Pancreas (tissue), 10 donors: ENCODE data around the gene TMEM9. TPM values are rescaled to one million over a fixed set of nuclear protein-coding genes. Genes with fewer than 3 reads are reported as not detected.
A peak's percentile ranks its signal among the peaks of the same experiment; 100 is the strongest.

Source experiments
- ATAC-seq, 4 donors: fragments of 200-7000 bp; cut with Tn5 transposase; one replicate each; pipeline versions ENCODE4 v1.8.0 to v1.9.1; 2020; ENCODE audit warnings: mild to moderate bottlenecking in 4 of 4, moderate library complexity in 4 of 4
- DNase-seq, 6 donors: peaks; one replicate each; pipeline ENCODE4 v3.0.0-alpha.2; 2020
- FAIRE-seq: peaks from 2 replicates; lab custom pipeline; 2012; peaks lifted over from hg19 to GRCh38; lab: Jason Lieb, UNC
- H3K27ac ChIP-seq, 4 donors: fragments of 200-600 bp; sonication (generic); 1 replicate in 3 of 4; 2 replicates in 1 of 4; pipeline versions ENCODE4 v1.5.0 to v1.8.0; 2020
- H3K27me3 ChIP-seq, 4 donors: fragments of 200-600 bp; one replicate each; pipeline ENCODE4 v1.8.0; 2021
- H3K36me3 ChIP-seq, 3 donors: fragments of 200-600 bp; sonication (generic) in 1 of 3; one replicate each; pipeline versions ENCODE4 v1.5.0 to v1.8.0; 2020 to 2021
- H3K4me1 ChIP-seq, 3 donors: fragments of 200-600 bp; one replicate each; pipeline ENCODE4 v1.8.0; 2021
- H3K4me3 ChIP-seq, 4 donors: fragments of 200-600 bp; sonication (generic) in 2 of 4; one replicate each; pipeline versions ENCODE4 v1.5.0 to v1.8.0; 2020 to 2021
- H3K9me3 ChIP-seq, 4 donors: fragments of 200-600 bp; one replicate each; pipeline ENCODE4 v1.8.0; 2021
- WGBS, 2 donors: extraction: QIAGEN DNeasy Blood & Tissue Kit; methylation state at CpG; one replicate each; pipeline ENCODE4 v1.1.7; 2013; 5-methylcytosine and 5-hydroxymethylcytosine counted together
- intact Hi-C, 3 donors: fragments of 100-400 bp; cut with DNase I; formaldehyde crosslinking; loops; one replicate each; pipeline versions ENCODE4 v1.11.1 to v1.14.2; 2022
- polyA plus RNA-seq, 2 donors: library from polyadenylated mRNA; stranded (reverse); fragments of 200-250 nt; gene quantifications; one replicate each; pipeline ENCODE4 v1.2.3, GENCODE V29; 2013
- total RNA-seq, 6 donors: library from RNA; stranded (reverse); fragmentation: NEBNext Ultra II Directional in 4 of 6; extraction: Animal tissue kit (Norgen Biotek cat#: 25700) in 4 of 6; gene quantifications; one replicate each; pipeline versions ENCODE4 v1.2.1 to v1.2.4, GENCODE V29; 2021 to 2023
- TF ChIP-seq, protein P1 (sequence below), 4 donors: fragments of 200-600 bp; sonication (generic) in 3 of 4; IDR thresholded peaks; one replicate each; pipeline versions ENCODE4 v1.5.0 to v1.8.0; 2021; ENCODE audit warnings: antibody characterized with exemption in 4 of 4
- donor health status: healthy with polysubstance abuse.
- donor health status: DM: no; HTN: no; CAD: no; lungs with moderate emphysema.
- donor health status: DM: no; HTN: no; CAD: no.
- donor health status: control.
- donor health status: control.
- donor health status: Bipolar disorder and iron deficiency.
- donor health status: DM: yes; HTN: yes; CAD: no.
- donor health status: DM: no; HTN: no; CAD: no.
- donor health status: DM: no; HTN: no; CAD: no.
- donor health status: DM: yes; HTN: yes; CAD: no.

TMEM9 gene
- total and polyA plus RNA-seq, 8 donors, result 21.3 to 87.7 (median 37.5) TPM

DNA sequence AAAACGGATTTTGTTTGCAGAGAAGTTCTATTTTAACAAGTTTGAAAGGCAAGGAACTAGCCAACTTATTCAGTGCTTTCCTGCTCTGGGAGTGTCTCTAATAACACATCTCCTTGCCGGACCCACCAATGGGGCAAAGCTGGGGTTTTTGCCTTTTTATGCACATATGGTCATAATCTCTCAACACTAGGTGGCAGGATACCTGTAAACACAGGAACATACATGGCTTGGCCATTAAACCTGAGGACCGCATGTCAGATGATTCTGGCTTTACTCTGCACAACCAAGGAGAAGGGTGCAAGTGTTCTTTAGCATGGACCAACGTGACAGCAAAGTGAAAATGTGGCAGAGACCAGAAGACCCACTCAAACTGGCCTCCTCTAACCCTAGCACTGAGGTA lies 4.9 kb downstream of the TMEM9 start:
- no peak for FAIRE-seq
- Histone ChIP-seq H3K27ac (no peak overlapping the region), H3K9me3 (no peaks in the 10 kb centered on the region), H3K27me3 (no peaks in the 10 kb centered on the region), H3K36me3 (peaks cover 0 to 29% (median 7%) of the 10 kb centered on the region in 3 donors), H3K4me3 (no peak overlapping the region), H3K4me1 (peaks cover 0 to 8% (median 7%) of the 10 kb centered on the region in 3 donors)
- TF ChIP-seq, protein P1, sequence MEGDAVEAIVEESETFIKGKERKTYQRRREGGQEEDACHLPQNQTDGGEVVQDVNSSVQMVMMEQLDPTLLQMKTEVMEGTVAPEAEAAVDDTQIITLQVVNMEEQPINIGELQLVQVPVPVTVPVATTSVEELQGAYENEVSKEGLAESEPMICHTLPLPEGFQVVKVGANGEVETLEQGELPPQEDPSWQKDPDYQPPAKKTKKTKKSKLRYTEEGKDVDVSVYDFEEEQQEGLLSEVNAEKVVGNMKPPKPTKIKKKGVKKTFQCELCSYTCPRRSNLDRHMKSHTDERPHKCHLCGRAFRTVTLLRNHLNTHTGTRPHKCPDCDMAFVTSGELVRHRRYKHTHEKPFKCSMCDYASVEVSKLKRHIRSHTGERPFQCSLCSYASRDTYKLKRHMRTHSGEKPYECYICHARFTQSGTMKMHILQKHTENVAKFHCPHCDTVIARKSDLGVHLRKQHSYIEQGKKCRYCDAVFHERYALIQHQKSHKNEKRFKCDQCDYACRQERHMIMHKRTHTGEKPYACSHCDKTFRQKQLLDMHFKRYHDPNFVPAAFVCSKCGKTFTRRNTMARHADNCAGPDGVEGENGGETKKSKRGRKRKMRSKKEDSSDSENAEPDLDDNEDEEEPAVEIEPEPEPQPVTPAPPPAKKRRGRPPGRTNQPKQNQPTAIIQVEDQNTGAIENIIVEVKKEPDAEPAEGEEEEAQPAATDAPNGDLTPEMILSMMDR (IDR thresholded peaks at IDR 0.05), result peak in 3 of 4 donors; percentile 10 to 37 (median 36)
- 49 to 62% methylated on average over 4 of the region's 4 CpGs for WGBS, 2 donors
- ATAC-seq, result peak in 2 of 4 donors; percentile 23 to 32
- no peak for DNase-seq
- intact Hi-C loops, result loop anchor here in 1 of 3 donors (5.0 kb wide), 2 partner anchors 33 to 68 kb away; no protein-coding TSS in a partner anchor

DNA sequence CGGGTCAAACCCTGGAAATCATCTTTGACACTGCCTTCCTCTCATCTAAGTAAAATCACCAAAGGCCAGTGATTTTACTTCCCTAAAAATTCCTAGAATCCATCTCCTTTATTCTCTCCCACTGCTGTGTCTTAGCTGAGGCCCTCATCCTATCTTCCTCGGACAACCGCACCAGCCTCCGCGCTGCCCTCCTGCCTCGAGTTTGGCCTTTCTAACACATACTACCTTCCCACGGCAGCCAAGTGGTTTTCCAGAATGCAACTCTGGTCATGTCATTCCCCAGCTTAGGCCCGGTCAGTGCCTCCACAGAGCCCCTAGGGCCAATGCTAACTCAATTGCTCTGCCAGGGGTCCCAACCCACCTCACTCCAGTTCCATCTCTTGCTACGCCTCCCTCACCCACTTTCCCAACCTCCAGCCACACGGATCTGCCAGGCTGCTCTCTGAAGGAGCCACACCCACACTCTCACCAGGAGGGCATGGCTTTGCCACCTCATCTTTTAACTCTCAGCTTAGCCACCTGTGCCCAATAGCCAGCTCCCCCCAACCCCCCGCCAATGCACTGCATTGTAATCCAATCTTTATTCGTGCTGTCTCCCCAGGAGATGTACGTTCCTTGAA lies 6.8 kb downstream of the TMEM9 start:
- H3K4me1 ChIP-seq, result no peaks in the 10 kb centered on the region
- DNase-seq (peak in 1 of 6 donors; percentile 30), FAIRE-seq (no peak), ATAC-seq (no peak)
- no peak overlapping the region for H3K27ac ChIP-seq
- peaks cover 0 to 48% (median 15%) of the 10 kb centered on the region in 3 donors for H3K36me3 ChIP-seq
- no peak overlapping the region for H3K4me3 ChIP-seq
- H3K9me3 ChIP-seq, result no peaks in the 10 kb centered on the region
- H3K27me3 ChIP-seq, result no peaks in the 10 kb centered on the region
- TF ChIP-seq, protein P1 (IDR thresholded peaks at IDR 0.05), result no peak
- 85 to 93% methylated on average over 12 to 13 of the region's 13 CpGs for WGBS, 2 donors
- intact Hi-C loops, result loop anchor here in 1 of 3 donors (5.0 kb wide), 2 partner anchors 35 to 70 kb away; no protein-coding TSS in a partner anchor

DNA sequence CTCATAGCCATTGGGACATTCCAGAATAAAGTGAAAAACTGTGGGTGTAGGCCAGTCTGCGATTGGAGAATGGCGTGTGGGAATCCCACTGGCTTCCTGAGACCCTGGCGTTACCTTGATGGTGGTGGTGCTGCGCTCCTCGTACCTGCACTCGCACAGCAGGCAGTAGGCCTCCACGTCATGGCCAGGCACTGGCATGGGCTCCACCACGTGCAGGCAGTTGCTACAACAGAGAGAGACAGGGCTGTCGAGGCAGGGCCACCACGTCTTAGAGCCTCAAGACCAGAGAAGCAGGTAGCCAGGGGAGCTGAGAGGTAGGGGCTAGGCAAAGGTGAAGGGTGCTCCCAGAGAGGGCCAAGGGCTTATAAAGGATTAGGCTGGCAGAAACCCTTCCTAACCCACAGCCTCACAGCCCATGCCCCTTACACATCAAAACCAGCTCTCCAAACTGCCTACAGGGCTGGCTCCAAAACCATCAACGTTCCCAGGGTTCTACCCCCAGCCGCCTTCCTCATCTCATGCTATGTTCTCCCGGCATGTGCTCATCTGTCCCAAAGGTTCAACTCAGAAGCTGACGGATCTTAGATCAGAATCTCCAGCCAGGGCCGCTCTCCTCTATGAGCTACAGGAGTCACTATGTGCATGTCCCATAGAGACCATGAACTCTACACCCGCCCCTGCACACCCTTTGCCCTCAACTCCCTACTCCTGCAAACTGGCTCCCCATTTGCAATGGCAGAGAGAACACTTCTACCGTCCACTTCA lies 7.5 kb downstream of the TMEM9 start:
- no peak for FAIRE-seq
- Histone ChIP-seq H3K27ac (no peak overlapping the region), H3K4me3 (no peak overlapping the region), H3K9me3 (no peaks in the 10 kb centered on the region), H3K36me3 (peaks cover 0 to 51% (median 15%) of the 10 kb centered on the region in 3 donors), H3K4me1 (no peaks in the 10 kb centered on the region), H3K27me3 (no peaks in the 10 kb centered on the region)
- intact Hi-C loops, result loop anchor here in 1 of 3 donors (5.0 kb wide), 2 partner anchors 35 to 70 kb away; no protein-coding TSS in a partner anchor
- WGBS, 2 donors, result 87 to 92% methylated on average over 16 to 17 of the region's 17 CpGs
- TF ChIP-seq, protein P1 (IDR thresholded peaks at IDR 0.05), result no peak
- no peak for DNase-seq
- ATAC-seq, result no peak

DNA sequence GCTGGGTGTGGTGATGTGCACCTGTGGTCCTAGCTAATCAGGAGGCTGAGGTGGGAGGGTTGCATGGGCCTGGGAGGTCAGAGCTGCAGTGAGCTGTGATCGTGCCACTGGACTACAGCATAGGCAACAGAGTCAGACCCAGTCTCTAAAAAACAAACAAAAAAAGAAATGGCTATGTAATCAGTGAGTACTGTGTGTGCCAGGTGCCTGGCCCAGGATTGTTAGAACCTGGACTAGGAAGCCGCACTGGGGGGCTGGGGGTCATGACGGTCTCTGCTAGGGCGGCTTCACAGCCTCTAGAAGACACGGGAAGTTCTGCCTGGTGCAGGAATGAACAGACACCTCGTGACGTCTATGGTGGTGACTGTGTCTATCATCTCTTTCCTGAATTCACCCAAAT lies 8.5 kb downstream of the TMEM9 start:
- no peaks in the 10 kb centered on the region for H3K4me1 ChIP-seq
- no peaks in the 10 kb centered on the region for H3K9me3 ChIP-seq
- no peak for ATAC-seq
- FAIRE-seq, result no peak
- no peak for DNase-seq
- TF ChIP-seq, protein P1 (IDR thresholded peaks at IDR 0.05), result no peak
- no peak overlapping the region for H3K27ac ChIP-seq
- 92 to 98% methylated on average over 7 of the region's 7 CpGs for WGBS, 2 donors
- no peak overlapping the region for H3K4me3 ChIP-seq
- H3K36me3 ChIP-seq, result peaks cover 0 to 57% (median 15%) of the 10 kb centered on the region in 3 donors
- H3K27me3 ChIP-seq, result no peaks in the 10 kb centered on the region
- intact Hi-C loops, result loop anchor here in 1 of 3 donors (5.0 kb wide), 2 partner anchors 36 to 71 kb away; no protein-coding TSS in a partner anchor
